Osteocyte (in vitro differentiated cells): ENCODE results near the gene NT5C2. TPM values are rescaled to one million over a fixed set of nuclear protein-coding genes. Genes with fewer than 3 reads are reported as not detected.

ENCODE experiments used
- DNase-seq: peaks from one replicate; pipeline ENCODE4 v3.0.0; 2021; ENCODE audit warnings: mixed read lengths; ENCODE audit not compliant: unreplicated experiment; ENCODE audit errors: extremely low spot score
- H3K27ac Mint-ChIP-seq: one replicate; pipeline ENCODE4 v1.8.0; 2021; ENCODE audit warnings: mild to moderate bottlenecking, mixed read lengths; ENCODE audit not compliant: unreplicated experiment
- H3K27me3 Mint-ChIP-seq: one replicate; pipeline ENCODE4 v1.8.0; 2021; ENCODE audit warnings: mixed read lengths; ENCODE audit not compliant: unreplicated experiment
- H3K36me3 Mint-ChIP-seq: one replicate; pipeline ENCODE4 v1.8.0; 2021; ENCODE audit warnings: mixed read lengths; ENCODE audit not compliant: unreplicated experiment
- H3K4me1 Mint-ChIP-seq: one replicate; pipeline ENCODE4 v1.8.0; 2021; ENCODE audit warnings: mixed read lengths; ENCODE audit not compliant: unreplicated experiment
- H3K4me3 Mint-ChIP-seq: one replicate; pipeline ENCODE4 v1.8.0; 2021; ENCODE audit warnings: mild to moderate bottlenecking, moderate library complexity, mixed read lengths; ENCODE audit not compliant: unreplicated experiment
- H3K9me3 Mint-ChIP-seq: one replicate; pipeline ENCODE4 v1.8.0; 2021; ENCODE audit warnings: mixed read lengths; ENCODE audit not compliant: unreplicated experiment
- CTCF ChIP-seq: fragments of 200-600 bp; sonication (generic); IDR thresholded peaks from 2 replicates; pipeline ENCODE4 v1.5.0; 2021; ENCODE audit warnings: antibody characterized with exemption, mild to moderate bottlenecking, moderate library complexity
- total RNA-seq: library from RNA; stranded (reverse); gene quantifications from 2 replicates; pipeline ENCODE4 v1.2.1, GENCODE V29; 2021

The NT5C2 gene
- total RNA-seq, 1 donor from 2014 or later, result 64.0 TPM

GRCh38 chr10:103155471-103156085 lies 37.5 kb downstream of the NT5C2 start:
- Mint-ChIP-seq H3K4me3 (no peak overlapping the region), H3K36me3 (peaks cover 34% of the 10 kb centered on the region), H3K4me1 (peaks cover 39% of the 10 kb centered on the region), H3K9me3 (no peaks in the 10 kb centered on the region), H3K27ac (peak overlapping the region; percentile 73), H3K27me3 (no peaks in the 10 kb centered on the region)
- no peak for TF ChIP-seq CTCF
- DNase-seq, result no peak

- DNase-seq, result no peak
- H3K4me3 Mint-ChIP-seq, result no peak overlapping the region
- peaks cover 36% of the 10 kb centered on the region for H3K36me3 Mint-ChIP-seq
- no peaks in the 10 kb centered on the region for H3K9me3 Mint-ChIP-seq
- peaks cover 46% of the 10 kb centered on the region for H3K4me1 Mint-ChIP-seq
- H3K27ac Mint-ChIP-seq, result peak overlapping the region; percentile 73
- H3K27me3 Mint-ChIP-seq, result no peaks in the 10 kb centered on the region
- no peak for TF ChIP-seq CTCF
Measured at GRCh38 chr10:103154521-103155299, 38.4 kb downstream of the NT5C2 start.

DNA sequence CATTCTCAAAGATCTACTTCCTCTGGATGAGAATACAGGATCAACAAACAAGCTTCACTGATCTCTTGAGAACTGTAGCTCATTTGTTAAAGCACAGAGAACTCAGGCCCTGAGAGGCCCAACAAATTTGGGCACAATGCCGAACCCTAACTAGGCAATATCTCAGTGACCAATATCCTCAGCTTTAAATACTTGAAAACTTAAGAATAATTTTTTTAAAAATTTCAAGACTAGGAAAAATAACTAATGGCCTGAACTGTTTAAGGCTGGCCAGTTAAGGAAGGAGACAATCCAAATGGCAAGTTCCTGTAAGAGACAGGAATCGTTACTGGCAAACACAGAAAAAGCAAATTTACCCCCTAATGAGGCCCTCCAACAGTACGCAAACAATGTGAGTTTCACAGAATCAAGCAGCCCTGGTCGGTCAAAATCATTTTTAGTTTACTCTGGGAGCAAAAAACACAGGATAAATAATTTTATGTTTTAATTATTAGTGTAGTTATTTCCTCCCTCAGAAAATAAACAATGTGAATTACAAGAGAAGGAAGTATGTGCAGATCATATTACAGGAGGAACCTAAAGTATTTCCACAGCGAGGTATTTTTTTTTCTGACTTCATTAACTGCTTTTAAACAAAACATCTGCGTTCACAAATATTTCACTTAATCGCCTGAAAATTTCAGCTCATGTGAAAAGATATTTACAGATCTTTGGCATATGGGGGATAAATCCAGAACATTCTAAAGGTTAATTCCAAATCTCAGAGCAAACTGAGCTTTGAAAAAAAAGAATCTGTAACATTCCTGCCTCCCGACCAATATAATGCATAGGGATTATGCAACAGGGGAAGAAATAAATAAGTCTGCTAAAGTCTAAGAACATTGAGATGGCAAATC lies 39.5 kb downstream of the NT5C2 start:
- no peak for DNase-seq
- TF ChIP-seq CTCF, result no peak
- Mint-ChIP-seq H3K27me3 (no peaks in the 10 kb centered on the region), H3K27ac (peak overlapping the region; percentile 91), H3K9me3 (no peaks in the 10 kb centered on the region), H3K4me1 (peaks cover 46% of the 10 kb centered on the region), H3K36me3 (peaks cover 38% of the 10 kb centered on the region), H3K4me3 (peak overlapping the region; percentile 54)

GRCh38 chr10:103149991-103150622 lies 43.0 kb downstream of the NT5C2 start:
- H3K9me3 Mint-ChIP-seq, result no peaks in the 10 kb centered on the region
- peaks cover 23% of the 10 kb centered on the region for H3K36me3 Mint-ChIP-seq
- no peak overlapping the region for H3K4me3 Mint-ChIP-seq
- no peak for TF ChIP-seq CTCF
- no peaks in the 10 kb centered on the region for H3K27me3 Mint-ChIP-seq
- H3K4me1 Mint-ChIP-seq, result peaks cover 64% of the 10 kb centered on the region
- peak overlapping the region; percentile 52 for H3K27ac Mint-ChIP-seq
- no peak for DNase-seq
